NCI-H1694 (cell line): ENCODE data around the gene NTHL1.

Source experiments
- DNase-seq: peaks from one replicate; lab custom pipeline; 2025; lab: John Stamatoyannopoulos, UW

Gene NTHL1

GRCh38 chr16:2083876-2084780 is 36.5 kb upstream of the NTHL1 start:
- no peak for DNase-seq

GRCh38 chr16:2083409-2083808 is 35.8 kb upstream of the NTHL1 start:
- DNase-seq, result no peak

GRCh38 chr16:2082983-2083364 is 35.3 kb upstream of the NTHL1 start:
- DNase-seq, result no peak

GRCh38 chr16:2082171-2082982 is 34.7 kb upstream of the NTHL1 start:
- DNase-seq, result no peak

GRCh38 chr16:2081201-2082084 is 33.8 kb upstream of the NTHL1 start:
- DNase-seq, result no peak

GRCh38 chr16:2079991-2080390 is 32.4 kb upstream of the NTHL1 start:
- DNase-seq, result no peak

GRCh38 chr16:2079311-2079800 is 31.7 kb upstream of the NTHL1 start:
- no peak for DNase-seq

GRCh38 chr16:2078691-2079090 is 31.1 kb upstream of the NTHL1 start:
- no peak for DNase-seq

- no peak for DNase-seq
Observed at GRCh38 chr16:2078096-2078495, 30.5 kb upstream of the NTHL1 start.

- DNase-seq, result no peak
Observed at GRCh38 chr16:2077696-2078095, 30.1 kb upstream of the NTHL1 start.

- no peak for DNase-seq
Observed at GRCh38 chr16:2077016-2077415, 29.4 kb upstream of the NTHL1 start.

- DNase-seq, result no peak
Observed at GRCh38 chr16:2076072-2076865, 28.6 kb upstream of the NTHL1 start.

- DNase-seq, result no peak
Observed at GRCh38 chr16:2075631-2076030, 28.0 kb upstream of the NTHL1 start.

GRCh38 chr16:2074071-2074470 is 26.4 kb upstream of the NTHL1 start:
- DNase-seq, result no peak

GRCh38 chr16:2072926-2073325 is 25.3 kb upstream of the NTHL1 start:
- DNase-seq, result no peak

GRCh38 chr16:2071454-2072202 is 24.0 kb upstream of the NTHL1 start:
- no peak for DNase-seq

GRCh38 chr16:2070576-2071453 is 23.2 kb upstream of the NTHL1 start:
- DNase-seq, result no peak

- DNase-seq, result no peak
Observed at GRCh38 chr16:2066139-2066538, 18.5 kb upstream of the NTHL1 start.

GRCh38 chr16:2064368-2064945 is 16.8 kb upstream of the NTHL1 start:
- no peak for DNase-seq
